ENCODE data around the gene PPP3CB. TPM values are rescaled to one million over a fixed set of nuclear protein-coding genes. Genes with fewer than 3 reads are reported as not detected.
"Not testable (repeated sequence)": the region's sequence is repeated elsewhere in the genome, so short reads cannot be mapped to it uniquely, and the experiment has no call there.

Gene PPP3CB
- total RNA-seq, 1 donor from 2014 or later = 54.6 TPM

GRCh38 chr10:73416571-73416970, 79.3 kb downstream of the PPP3CB start:
- no peak for DNase-seq (ENCODE audit: low read depth)

GRCh38 chr10:73414230-73414945, 81.4 kb downstream of the PPP3CB start:
- DNase-seq (ENCODE audit: low read depth) = no peak

DNA sequence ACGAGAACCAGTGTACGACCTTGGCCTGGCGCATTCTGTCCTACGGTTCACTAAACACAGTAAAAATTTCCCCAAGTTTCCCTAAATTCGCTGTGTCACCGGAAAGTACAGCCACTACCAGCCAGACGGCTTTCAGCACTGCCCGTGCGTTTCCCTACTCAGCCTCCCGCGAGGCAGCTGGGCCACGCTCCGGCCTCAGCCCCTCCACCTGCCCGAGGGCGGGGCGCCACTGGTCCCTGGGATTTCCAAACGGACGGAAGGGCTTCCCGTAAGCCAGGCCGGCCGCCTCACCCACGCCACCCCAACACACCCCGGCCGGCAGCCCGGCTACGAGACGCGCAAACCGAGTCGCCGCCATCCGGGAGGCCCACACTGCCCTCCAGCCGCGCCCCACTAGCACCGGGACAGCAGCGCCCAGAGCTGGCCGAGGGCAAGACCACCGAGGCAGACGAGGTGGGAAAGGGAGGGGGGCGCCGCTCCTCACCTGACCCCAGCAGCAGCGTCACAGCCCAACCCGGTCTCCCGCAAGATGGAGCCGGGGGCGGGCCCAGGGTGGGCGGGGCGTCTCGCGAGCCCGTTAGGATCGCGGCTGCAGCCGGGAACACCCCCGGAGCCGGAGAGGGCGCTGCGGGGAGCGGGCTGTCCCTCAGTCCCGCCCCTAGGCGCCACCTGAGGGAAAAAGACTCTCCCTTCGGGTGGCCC, 82.1 kb downstream of the PPP3CB start, which contains the start of gene ANXA7:
ANXA7 (minus strand) TSS at position 531 of the 702 bp plus-strand sequence. CDS start 13,202 bp downstream, outside the sequence.
- peak; percentile 90 for DNase-seq (ENCODE audit: low read depth)

GRCh38 chr10:73413108-73413527, 82.7 kb downstream of the PPP3CB start:
- peak; percentile 61 for DNase-seq (ENCODE audit: low read depth)

DNA sequence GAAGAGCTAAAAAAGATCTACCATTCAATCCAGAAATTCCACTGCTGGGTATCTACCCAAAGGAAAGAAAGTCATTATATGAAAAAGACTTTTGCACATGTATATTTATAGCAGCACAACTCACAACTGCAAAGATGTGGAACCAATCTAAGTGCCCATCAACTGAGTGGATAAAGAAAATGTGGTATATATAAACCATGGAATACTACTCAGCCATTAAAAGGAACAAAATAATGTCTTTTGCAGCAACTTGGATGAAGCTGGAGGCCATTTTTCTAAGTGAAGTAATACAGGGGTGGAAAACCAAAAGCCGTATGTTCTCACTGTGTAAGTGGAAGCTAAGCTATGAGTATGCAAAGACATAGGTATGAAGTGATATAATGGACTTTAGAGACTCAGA, 84.9 kb downstream of the PPP3CB start:
- DNase-seq (ENCODE audit: low read depth) = no peak

DNA sequence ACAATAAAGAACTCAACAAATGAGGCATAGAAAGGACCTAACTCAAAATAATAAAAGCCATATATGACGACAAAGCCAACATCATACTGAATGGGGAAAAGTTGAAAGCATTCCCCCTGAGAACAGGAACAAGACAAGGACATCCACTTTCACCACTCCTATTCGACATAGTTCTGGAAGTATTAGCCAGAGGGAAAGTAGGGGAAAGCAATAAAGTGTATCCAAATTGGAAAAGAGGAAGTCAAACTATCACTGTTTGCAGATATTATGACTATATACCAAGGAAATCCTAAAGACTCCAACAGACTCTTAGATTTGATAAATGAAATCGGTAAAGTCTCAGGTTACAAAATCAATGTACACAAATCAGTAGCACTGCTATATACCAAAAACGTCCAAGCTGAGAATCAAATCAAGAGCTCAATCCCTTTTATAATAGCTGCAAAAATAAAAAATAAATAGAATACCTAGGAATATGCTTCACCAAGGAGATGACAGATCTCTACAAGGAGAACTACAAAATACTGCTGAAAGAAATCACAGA, 86.8 kb downstream of the PPP3CB start:
- no peak for DNase-seq (ENCODE audit: low read depth)

- no peak for DNase-seq (ENCODE audit: low read depth)
These were observed 87.8 kb downstream of the PPP3CB start for GRCh38 chr10:73408061-73408460.

DNA sequence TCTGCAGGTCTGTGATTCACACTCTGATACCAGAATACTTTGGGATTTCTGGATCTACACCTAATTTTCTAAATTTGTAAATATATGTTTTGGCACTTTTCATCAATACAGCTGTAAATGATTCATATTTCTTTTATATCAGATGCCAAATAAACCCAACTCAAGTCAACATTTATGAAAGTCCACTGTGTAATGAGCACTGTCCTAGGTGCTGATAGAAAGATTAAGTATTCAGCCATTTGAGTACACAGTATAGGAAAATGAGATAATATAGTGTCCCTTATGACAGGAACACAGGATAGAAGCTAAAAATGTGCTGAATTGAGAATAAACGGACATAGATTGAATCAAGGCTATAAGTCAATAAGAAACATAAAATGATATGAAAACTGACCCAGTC, 88.3 kb downstream of the PPP3CB start:
- DNase-seq (ENCODE audit: low read depth) = no peak

DNA sequence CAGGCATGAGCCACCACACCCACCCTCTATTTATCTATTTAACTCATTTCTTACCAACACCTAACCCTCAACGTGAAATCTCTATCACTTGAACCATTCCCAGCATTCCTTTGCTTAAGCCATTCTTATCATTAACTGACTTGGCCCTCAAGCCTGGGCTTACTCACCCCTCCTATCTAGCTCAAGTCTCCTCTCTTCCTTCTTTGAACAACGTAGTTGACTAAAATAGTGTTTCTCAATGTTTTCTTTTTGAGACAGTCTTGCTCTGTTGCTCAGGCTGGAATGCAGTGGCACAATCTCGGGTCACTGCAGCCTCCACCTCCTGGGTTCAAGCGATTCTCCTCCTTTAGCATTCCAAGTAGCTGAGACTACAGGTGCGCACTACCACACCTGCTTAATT, 89.0 kb downstream of the PPP3CB start:
- no peak for DNase-seq (ENCODE audit: low read depth)

- DNase-seq (ENCODE audit: low read depth) = no peak
These were observed 90.3 kb downstream of the PPP3CB start for GRCh38 chr10:73405556-73405955.

GRCh38 chr10:73404690-73405089, 91.1 kb downstream of the PPP3CB start:
- no peak for DNase-seq (ENCODE audit: low read depth)

GRCh38 chr10:73401636-73402035, 94.2 kb downstream of the PPP3CB start:
- DNase-seq (ENCODE audit: low read depth) = no peak

- no peak for DNase-seq (ENCODE audit: low read depth)
These were observed 96.8 kb downstream of the PPP3CB start for GRCh38 chr10:73399063-73399462.

- DNase-seq (ENCODE audit: low read depth) = no peak
These were observed 97.8 kb downstream of the PPP3CB start for GRCh38 chr10:73398024-73398423.

GRCh38 chr10:73394325-73394724, 101.5 kb downstream of the PPP3CB start:
- not testable (repeated sequence) for DNase-seq (ENCODE audit: low read depth)

DNA sequence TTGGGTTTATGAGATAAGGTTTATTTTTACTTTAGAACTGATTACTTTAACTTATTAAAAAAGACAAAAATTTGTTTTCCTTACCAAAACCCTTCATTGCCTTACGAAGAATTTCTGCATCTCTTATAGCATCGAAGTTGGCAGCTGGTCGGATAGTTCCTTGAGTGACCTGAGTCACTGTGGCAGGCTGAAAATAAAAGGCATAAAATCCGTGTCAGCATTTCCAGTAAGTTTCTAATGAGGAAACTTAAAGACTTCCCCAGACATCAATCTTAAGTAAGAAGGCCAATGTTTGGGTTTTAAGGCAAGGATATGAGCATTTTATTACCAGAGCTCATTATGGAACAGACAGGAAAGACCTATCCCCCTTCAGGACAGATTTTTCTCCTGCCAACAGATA, 107.6 kb downstream of the PPP3CB start:
- no peak for DNase-seq (ENCODE audit: low read depth)

DNA sequence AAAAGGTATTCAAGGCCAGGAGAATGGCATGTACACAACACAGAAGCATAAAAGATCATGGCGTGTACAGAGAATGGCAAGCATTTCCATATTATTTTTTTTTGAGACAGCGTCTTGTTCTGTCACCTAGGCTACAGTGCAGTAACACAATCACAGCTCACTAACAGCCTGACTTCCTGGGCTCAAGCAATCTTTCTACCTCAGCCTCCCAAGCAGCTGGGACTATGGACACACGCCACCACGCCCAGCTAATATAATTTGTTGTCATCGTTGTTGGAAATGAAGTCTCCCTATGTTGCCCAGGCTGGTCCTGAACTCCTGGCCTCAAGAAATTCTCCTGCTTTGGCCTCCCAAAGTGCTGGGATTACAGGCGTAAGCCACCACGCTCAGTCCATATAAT, 109.2 kb downstream of the PPP3CB start:
- no peak for DNase-seq (ENCODE audit: low read depth)

Other genes starting within 250 kb of the PPP3CB start
- gene DNAJC9, start 248.8 kb downstream of the PPP3CB start, total RNA-seq = 20.8 and 25.5 TPM in 2 replicates
- 88.7 and 89.9 TPM in 2 replicates for gene MRPS16, start 243.4 kb downstream of the PPP3CB start, total RNA-seq
- gene CFAP70, start 137.2 kb downstream of the PPP3CB start, total RNA-seq = 1.0 and 1.8 TPM in 2 replicates
- 112 and 133 TPM in 2 replicates for gene ANXA7, start 82.0 kb downstream of the PPP3CB start, total RNA-seq
- gene MSS51, start 62.5 kb downstream of the PPP3CB start, total RNA-seq = 6.6 and 8.1 TPM in 2 replicates
- gene USP54, start 95.3 kb upstream of the PPP3CB start, total RNA-seq = 79.9 and 88.8 TPM in 2 replicates
- 4.7 and 5.5 TPM in 2 replicates for gene MYOZ1, start 145.4 kb upstream of the PPP3CB start, total RNA-seq
- 22.8 and 41.4 TPM in 2 replicates for gene SYNPO2L, start 160.0 kb upstream of the PPP3CB start, total RNA-seq
- gene AGAP5, start 202.1 kb upstream of the PPP3CB start, total RNA-seq = 3.3 and 6.6 TPM in 2 replicates
- gene SEC24C, start 248.3 kb upstream of the PPP3CB start, total RNA-seq = 87.4 and 88.4 TPM in 2 replicates

Measured in myocyte (in vitro differentiated cells).